SH-SY5Y (cell line): ENCODE measurements around the gene GAN.

ENCODE experiments used
- GATA2 ChIP-seq: IDR thresholded peaks from 2 replicates; pipeline ENCODE4 v1.6.1; 2011; ENCODE audit warnings: mild to moderate bottlenecking, low read depth, low read length
- GATA3 ChIP-seq: IDR thresholded peaks from 2 replicates; pipeline ENCODE4 v1.6.1; 2011; ENCODE audit warnings: low read depth, mild to moderate bottlenecking, low read length, moderate library complexity

DNA sequence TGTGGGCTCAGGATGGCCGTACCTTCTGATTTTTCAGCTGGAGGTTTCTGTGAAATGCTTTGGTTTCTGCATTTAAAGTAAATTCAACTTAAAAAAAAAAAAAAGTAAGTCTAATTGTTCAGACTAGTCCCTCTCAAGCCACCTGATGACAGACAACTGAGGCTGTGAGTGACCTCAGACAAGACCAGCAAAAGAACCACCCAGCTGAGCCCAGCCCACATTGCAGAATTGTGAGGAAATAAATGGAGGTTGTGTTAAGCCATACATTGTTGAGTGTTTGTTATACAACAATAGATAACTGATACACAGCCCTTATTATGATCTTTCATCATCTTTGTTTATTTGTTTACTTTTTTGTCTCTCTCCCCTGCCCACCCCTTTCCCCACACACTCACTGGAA is 85.1 kb downstream of the GAN start:
- no peak for TF ChIP-seq GATA3
- no peak for TF ChIP-seq GATA2
